T-helper 1 cell treated with Interleukin-12 subunit alpha and Interleukin-12 subunit beta and Interleukin-4 antibody, amounts not matched to agents 30 μg/mL and 1 μg/mL, for 36 hours (primary cell): ENCODE measurements around the gene PARG.
"Not testable (repeated sequence)": the region's sequence is repeated elsewhere in the genome, so short reads cannot be mapped to it uniquely, and the experiment has no call there.

Source experiments
- H3K27ac Mint-ChIP-seq: one replicate; pipeline ENCODE4 v1.8.0; 2021; ENCODE audit warnings: mild to moderate bottlenecking, mixed read lengths
- H3K27me3 Mint-ChIP-seq: one replicate; pipeline ENCODE4 v1.8.0; 2021; ENCODE audit warnings: low read depth, mixed read lengths
- H3K36me3 Mint-ChIP-seq: one replicate; pipeline ENCODE4 v1.8.0; 2021; ENCODE audit warnings: low read depth, mixed read lengths
- H3K4me1 Mint-ChIP-seq: one replicate; pipeline ENCODE4 v1.8.0; 2021; ENCODE audit warnings: low read depth, mixed read lengths
- H3K4me3 Mint-ChIP-seq: one replicate; pipeline ENCODE4 v1.8.0; 2021; ENCODE audit warnings: mild to moderate bottlenecking, moderate library complexity, mixed read lengths
- H3K9me3 Mint-ChIP-seq: one replicate; pipeline ENCODE4 v1.8.0; 2021; ENCODE audit warnings: mixed read lengths

PARG gene

DNA sequence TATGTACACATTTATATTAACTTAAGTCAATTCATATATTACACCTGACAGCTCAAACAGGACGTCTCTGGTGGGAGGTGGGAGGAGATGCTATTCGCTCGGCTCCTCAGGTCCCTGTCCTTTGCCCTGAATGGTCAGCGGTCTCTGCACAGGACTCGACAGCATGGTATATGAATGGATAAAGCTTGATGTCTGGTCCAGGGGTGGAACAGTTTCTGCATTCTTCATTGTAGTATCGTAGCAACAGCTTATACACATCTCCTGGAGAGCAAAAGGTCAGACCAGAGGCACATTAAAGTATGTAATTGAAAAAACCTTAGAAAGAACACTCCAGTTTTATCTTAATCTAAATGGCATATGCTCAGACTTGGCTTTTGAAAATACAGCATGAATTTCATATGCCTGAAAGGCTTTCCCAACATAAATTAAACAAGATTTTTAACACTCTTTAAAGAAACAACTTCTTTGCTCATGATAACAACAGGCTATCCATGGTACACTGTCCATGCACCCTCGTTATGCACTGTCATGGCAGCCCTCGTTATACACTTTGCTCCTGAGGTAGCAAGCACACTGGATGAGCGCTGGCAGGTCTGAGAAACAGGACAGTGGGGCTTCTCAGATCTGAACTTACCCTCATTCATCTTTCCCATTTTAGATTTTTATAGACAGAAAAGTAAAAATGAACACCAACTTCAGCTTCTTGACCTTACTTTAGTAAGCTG lies 122.4 kb downstream of the PARG start:
- no peak overlapping the region for H3K27ac Mint-ChIP-seq
- no peaks in the 10 kb centered on the region for H3K27me3 Mint-ChIP-seq
- H3K4me3 Mint-ChIP-seq, result no peak overlapping the region
- no peaks in the 10 kb centered on the region for H3K9me3 Mint-ChIP-seq
- peaks cover 3% of the 10 kb centered on the region for H3K4me1 Mint-ChIP-seq
- peaks cover 25% of the 10 kb centered on the region for H3K36me3 Mint-ChIP-seq

DNA sequence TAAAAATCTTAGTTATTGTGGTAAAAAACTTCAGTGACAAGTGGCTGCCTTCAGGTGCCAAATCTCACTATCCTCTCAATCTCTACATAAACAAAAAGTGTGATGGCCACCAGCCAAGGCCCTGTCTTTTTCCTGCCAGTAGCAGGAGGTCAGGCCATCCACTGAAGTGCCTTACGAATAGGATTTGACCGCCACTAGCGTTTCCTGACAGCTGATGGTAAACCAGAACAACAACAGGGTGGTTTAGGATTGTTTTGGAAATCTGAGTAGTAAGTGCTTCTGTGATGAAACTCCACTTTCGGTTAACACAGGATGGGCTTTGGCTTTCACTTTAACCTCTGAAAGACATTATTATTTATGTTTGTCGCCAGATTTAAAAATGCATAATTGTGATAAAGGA lies 124.0 kb downstream of the PARG start:
- Mint-ChIP-seq H3K36me3 (peaks cover 25% of the 10 kb centered on the region), H3K4me3 (no peak overlapping the region), H3K27me3 (no peaks in the 10 kb centered on the region), H3K27ac (no peak overlapping the region), H3K9me3 (no peaks in the 10 kb centered on the region), H3K4me1 (peaks cover 3% of the 10 kb centered on the region)

DNA sequence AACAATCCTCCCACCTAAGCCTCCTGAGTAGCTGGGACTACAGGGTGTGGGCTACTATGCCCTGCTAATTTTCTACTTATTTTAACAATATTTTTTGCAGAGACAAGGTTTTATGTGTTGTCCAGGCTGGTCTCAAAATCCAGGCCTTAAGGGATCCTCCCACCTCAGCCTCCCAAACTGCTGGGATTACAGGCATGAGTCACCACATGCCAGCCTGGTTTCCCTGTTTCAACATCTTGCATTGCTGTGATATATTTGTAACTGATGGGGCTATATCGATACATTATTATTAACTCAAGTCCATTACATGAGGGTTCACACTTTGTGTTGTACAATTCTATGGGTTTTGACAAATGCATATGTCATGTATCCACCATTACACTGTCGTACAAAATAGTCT lies 137.8 kb downstream of the PARG start:
- peaks cover 10% of the 10 kb centered on the region for H3K27me3 Mint-ChIP-seq
- no peak overlapping the region for H3K4me3 Mint-ChIP-seq
- H3K9me3 Mint-ChIP-seq, result peaks cover 5% of the 10 kb centered on the region
- H3K27ac Mint-ChIP-seq, result no peak overlapping the region
- H3K4me1 Mint-ChIP-seq, result no peaks in the 10 kb centered on the region
- H3K36me3 Mint-ChIP-seq, result peaks cover 1% of the 10 kb centered on the region

DNA sequence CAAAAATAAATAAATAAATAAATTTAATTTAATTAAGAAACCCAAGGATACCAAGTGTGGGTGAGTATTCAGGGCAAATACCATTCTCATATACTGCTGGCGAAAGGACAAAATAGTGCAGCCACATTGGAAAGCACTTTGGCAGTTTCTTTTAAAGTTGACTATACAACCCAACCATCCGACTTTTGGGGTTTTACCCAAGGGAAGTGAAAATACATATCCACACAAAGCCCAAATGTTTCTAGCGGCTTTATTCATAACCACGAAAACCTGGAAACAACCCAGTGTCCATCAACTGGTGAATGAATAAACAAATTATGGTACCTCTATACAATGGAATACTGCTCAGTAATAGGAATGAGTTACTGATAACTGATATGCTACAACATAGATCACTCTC lies 143.6 kb downstream of the PARG start:
- Mint-ChIP-seq H3K9me3 (no peaks in the 10 kb centered on the region), H3K27ac (no peak overlapping the region)

DNA sequence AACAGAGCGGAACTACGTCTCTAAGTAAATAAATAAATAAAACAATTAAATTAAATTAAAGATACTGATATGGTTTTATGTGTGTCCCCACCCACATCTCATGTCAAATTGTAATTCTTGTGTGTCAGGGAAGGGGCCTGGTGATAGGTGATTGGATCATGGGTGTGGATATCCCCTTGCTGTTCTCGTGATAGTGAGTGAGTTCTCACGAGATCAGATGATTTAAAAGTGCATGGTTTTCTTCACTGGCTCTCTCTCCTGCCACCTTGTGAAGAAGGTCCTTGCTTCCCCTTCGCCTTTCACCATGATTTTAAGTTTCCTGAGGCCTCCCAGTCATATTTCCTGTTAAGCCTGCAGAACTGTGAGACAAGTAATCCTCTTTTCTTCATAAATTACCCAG lies 150.7 kb downstream of the PARG start:
- Mint-ChIP-seq H3K4me1 (no peaks in the 10 kb centered on the region), H3K27ac (no peak overlapping the region), H3K27me3 (no peaks in the 10 kb centered on the region), H3K4me3 (no peak overlapping the region), H3K36me3 (no peaks in the 10 kb centered on the region), H3K9me3 (no peaks in the 10 kb centered on the region)

More for the DNA sequence above, 143.6 kb downstream of the PARG start:
- Mint-ChIP-seq H3K36me3 (no peaks in the 10 kb centered on the region), H3K4me1 (no peaks in the 10 kb centered on the region), H3K27me3 (peaks cover 6% of the 10 kb centered on the region), H3K4me3 (no peak overlapping the region)

DNA sequence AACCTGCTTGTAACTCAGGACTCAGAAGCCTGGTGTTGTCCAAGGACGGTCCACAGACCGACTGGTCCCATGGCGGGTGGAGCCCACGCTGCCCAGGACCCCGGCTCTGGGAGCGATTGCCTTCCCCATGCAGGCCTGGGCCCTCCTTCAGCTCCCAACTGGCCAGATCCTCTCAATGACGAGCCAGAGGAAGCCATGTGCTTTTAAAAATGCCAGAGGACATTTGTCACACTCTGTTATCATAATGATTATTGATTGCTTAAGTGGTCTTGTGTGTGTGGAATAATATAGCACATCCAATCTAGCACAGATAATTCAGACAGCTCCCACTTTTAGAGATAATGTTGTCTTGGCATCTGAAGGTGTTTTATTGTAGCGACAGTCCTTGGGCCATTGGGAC lies 157.1 kb downstream of the PARG start:
- Mint-ChIP-seq H3K4me1 (no peaks in the 10 kb centered on the region), H3K27ac (no peak overlapping the region), H3K9me3 (no peaks in the 10 kb centered on the region), H3K36me3 (no peaks in the 10 kb centered on the region), H3K27me3 (no peaks in the 10 kb centered on the region), H3K4me3 (no peak overlapping the region)

DNA sequence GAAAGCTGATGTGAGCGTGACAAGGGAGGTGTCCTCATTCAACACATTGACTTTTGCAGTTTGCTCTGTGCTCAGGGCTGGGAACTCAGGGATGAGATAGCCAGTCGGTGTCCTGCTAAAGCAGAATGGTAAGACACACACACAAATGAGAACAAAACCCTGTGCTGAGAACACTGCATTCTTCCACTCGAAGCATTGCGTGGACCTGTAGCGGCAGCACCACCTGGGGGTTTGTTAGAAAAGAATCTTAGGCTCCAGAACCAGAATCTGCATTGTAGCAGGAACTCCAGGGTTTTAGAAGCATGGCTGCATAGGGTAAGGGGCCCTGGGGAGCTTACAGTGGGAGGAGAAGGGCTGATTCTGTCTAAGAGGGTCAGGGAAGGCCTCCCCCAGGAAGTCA lies 158.2 kb downstream of the PARG start:
- Mint-ChIP-seq H3K9me3 (no peaks in the 10 kb centered on the region), H3K4me3 (no peak overlapping the region), H3K4me1 (no peaks in the 10 kb centered on the region), H3K27ac (no peak overlapping the region), H3K36me3 (no peaks in the 10 kb centered on the region), H3K27me3 (no peaks in the 10 kb centered on the region)

DNA sequence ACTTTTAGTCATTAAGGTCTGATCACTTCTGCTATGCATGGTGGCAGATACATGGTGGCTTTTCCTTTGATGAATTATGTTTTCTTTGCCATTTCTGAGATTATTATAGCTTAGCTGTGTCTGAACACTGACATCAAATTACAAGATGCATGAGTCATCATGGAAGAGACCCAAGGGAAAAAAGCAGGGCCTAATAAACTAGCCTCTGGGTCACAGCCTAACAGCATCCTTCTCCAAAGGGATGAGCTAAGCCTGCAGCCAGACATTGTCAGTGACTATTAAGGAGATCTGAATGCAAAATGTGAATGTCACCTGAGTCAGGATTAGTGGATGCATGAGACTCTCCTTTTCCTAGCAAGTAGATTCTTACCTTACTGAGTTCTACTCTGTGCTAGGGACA lies 160.6 kb downstream of the PARG start:
- Mint-ChIP-seq H3K9me3 (no peaks in the 10 kb centered on the region), H3K27me3 (no peaks in the 10 kb centered on the region), H3K4me1 (no peaks in the 10 kb centered on the region), H3K36me3 (no peaks in the 10 kb centered on the region), H3K27ac (no peak overlapping the region), H3K4me3 (no peak overlapping the region)

DNA sequence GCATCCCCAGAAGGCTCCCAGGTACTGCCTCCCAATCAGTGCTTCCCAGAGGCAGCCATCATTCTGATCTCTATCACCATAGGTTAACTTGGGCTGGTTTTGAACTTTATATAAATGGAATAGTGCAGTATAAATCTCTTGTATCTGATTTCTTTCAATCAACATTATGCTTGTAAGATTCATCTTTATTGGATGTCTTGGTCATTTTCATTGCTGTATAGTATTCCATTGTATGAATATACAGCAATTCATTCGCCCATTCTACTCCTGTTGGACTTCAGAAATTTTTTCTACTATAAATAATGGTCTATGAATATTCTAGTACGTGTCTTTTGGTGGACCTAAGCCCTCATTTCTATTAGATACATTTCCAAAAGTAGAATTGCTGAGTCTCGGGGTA lies 163.6 kb downstream of the PARG start:
- Mint-ChIP-seq H3K36me3 (no peaks in the 10 kb centered on the region), H3K9me3 (no peaks in the 10 kb centered on the region), H3K4me3 (no peak overlapping the region), H3K27ac (no peak overlapping the region), H3K4me1 (no peaks in the 10 kb centered on the region), H3K27me3 (no peaks in the 10 kb centered on the region)

DNA sequence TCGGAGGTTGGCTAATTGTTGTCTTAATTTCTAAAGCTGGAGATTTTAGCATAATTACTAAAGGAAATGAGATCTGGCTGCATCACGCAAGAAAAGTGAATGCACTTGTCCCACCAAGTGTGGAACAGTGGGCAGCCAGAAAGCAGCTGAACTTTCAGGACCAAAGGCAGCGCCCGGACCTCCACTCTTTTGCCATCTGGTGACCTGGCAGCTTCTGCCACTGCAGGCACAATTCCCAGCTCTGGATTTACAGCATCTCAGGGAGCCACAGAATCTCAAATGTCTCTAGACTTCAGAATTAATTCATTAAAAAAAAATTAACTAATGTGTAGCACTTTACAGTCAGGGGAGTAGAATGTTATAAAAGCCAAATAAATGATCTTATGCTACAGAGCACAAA lies 165.0 kb downstream of the PARG start:
- H3K4me3 Mint-ChIP-seq, result no peak overlapping the region
- H3K27ac Mint-ChIP-seq, result no peak overlapping the region
- H3K27me3 Mint-ChIP-seq, result peaks cover 8% of the 10 kb centered on the region
- H3K4me1 Mint-ChIP-seq, result no peaks in the 10 kb centered on the region
- no peaks in the 10 kb centered on the region for H3K36me3 Mint-ChIP-seq
- no peaks in the 10 kb centered on the region for H3K9me3 Mint-ChIP-seq

DNA sequence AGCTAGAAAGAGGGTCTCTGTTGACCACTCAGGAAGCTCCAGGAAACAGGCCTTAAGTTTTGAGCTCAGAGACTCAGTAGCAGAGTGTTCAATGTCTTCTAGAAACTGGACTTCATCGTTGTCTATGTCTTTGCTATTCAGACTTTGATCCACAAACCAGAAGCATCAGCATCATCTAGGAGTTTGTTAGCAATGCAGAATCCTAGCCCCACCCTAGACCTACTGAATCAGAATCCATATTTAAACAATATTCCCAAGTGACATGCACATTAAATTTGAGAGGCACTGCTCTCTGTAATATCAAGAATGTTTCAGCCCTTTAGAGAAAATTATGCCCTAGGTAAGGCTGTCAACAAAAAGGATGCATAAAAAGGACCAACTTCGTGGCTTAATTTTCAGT lies 166.8 kb downstream of the PARG start:
- Mint-ChIP-seq H3K4me1 (no peaks in the 10 kb centered on the region), H3K27me3 (peaks cover 21% of the 10 kb centered on the region), H3K4me3 (no peak overlapping the region), H3K36me3 (no peaks in the 10 kb centered on the region), H3K27ac (no peak overlapping the region), H3K9me3 (no peaks in the 10 kb centered on the region)

DNA sequence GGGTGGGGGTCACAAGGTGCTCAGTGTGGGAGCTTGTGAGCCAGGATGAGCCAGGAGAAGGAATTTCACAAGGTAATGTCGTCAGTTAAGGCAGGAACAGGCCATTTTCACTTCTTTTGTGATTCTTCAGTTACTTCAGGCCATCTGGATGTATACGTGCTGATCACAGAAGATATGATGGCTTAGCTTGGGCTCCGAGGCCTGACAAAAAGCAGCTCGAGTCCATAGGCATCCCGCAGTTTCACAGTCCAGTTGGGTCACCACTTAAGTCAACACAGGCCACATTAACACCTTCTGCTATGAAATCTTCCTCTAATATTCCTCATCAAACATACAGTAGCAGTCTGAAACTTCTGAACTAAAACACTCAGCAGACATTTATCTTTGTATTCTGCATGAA lies 168.9 kb downstream of the PARG start:
- not testable (repeated sequence) for H3K36me3 Mint-ChIP-seq, H3K9me3 Mint-ChIP-seq, H3K4me3 Mint-ChIP-seq, H3K27ac Mint-ChIP-seq, H3K4me1 Mint-ChIP-seq
- peaks cover 31% of the 10 kb centered on the region for H3K27me3 Mint-ChIP-seq

DNA sequence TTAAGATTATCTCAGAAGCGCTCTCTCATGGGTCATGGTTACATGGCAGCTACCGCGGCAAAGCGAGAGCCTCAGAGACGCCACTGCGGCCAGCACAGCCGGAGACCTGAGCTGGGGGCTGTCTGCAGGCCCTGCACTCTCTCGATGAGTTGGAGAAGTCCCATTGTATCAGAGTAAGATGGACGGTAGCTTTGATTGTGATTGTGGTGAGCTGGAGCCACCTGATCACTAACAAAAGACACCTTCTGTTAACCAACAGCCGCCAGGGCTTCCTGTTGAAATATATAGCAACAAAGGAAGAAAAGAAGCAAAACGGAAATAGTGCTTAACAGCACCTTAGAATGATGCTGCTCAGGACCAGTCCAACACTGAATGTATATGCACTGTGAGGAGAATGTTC lies 170.8 kb downstream of the PARG start:
- H3K9me3 Mint-ChIP-seq, H3K36me3 Mint-ChIP-seq, H3K27ac Mint-ChIP-seq, H3K4me1 Mint-ChIP-seq, H3K4me3 Mint-ChIP-seq: not testable (repeated sequence)
- peaks cover 46% of the 10 kb centered on the region for H3K27me3 Mint-ChIP-seq

DNA sequence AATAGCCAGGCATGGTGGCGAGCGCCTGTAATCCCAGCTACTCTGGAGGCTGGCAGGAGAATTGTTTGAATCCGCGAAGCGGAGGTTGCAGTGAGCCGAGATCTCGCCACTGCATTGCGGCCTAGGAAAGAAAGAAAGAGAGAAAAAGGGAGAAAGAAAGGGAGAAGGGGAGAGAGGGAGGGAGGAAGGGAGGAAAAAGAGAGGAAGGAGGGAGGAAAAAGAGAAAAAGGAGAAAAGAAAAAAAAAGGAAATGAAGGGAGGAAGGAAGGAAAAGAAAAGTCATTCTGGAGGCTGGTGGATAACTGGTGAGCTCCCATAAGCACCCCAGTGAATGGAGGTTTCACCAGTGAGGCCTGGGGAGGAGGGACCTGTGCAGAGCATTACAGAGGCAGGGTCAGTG lies 172.1 kb downstream of the PARG start:
- no peaks in the 10 kb centered on the region for H3K36me3 Mint-ChIP-seq
- H3K4me1 Mint-ChIP-seq, result no peaks in the 10 kb centered on the region
- no peak overlapping the region for H3K4me3 Mint-ChIP-seq
- H3K9me3 Mint-ChIP-seq, result no peaks in the 10 kb centered on the region
- no peak overlapping the region for H3K27ac Mint-ChIP-seq
- H3K27me3 Mint-ChIP-seq, result peaks cover 46% of the 10 kb centered on the region

DNA sequence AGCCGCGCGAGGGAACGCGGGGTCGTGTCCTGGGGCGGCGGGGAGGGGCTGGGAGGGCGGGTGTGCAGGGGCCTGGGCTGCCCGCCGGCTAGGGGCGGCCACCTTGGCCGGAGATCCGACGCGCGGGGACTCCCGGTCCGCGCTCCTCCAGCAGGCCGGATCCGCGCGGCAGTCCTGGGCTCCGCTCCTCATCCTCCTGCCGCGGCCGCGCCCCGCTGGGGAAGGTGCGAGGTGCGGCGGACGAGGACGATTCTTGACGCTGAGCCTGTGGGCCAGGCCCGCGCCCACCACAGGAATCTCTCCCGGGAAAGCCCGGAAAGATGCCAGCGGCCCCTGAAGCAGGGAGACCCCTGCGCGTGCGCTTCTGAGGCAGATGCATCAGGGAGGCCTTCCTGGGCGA lies 173.1 kb downstream of the PARG start:
- Mint-ChIP-seq H3K36me3 (no peaks in the 10 kb centered on the region), H3K4me3 (no peak overlapping the region), H3K4me1 (no peaks in the 10 kb centered on the region), H3K27ac (no peak overlapping the region), H3K9me3 (no peaks in the 10 kb centered on the region), H3K27me3 (peaks cover 50% of the 10 kb centered on the region)

DNA sequence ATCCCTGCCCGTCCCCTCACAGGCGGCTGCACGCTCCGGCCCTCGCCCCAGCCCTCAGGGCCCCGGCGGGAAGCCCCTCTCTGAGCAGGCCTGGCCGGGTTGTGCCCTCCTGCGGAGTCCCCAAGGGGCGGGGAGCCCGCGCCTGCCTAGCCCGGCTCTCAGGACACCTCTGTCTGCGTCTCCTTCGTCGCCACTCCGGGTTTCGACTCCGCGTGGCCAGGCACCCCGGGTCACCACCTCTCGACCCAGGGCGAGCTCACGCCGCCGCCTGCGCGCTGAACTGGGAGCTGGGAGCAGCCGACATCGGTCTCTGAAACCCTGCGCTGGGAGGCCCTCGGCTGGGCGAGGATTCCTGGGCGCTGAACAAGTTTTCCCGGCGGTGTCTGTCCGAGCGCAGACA lies 173.5 kb downstream of the PARG start:
- Mint-ChIP-seq H3K27me3 (peaks cover 54% of the 10 kb centered on the region), H3K4me3 (no peak overlapping the region), H3K36me3 (no peaks in the 10 kb centered on the region), H3K9me3 (no peaks in the 10 kb centered on the region), H3K27ac (no peak overlapping the region), H3K4me1 (no peaks in the 10 kb centered on the region)
